Activated CD4-positive, alpha-beta T cell treated with anti-CD3 and anti-CD28 coated beads for 4 hours (primary cell): ENCODE measurements around the gene LRRC63.
"Not testable (repeated sequence)": the region's sequence is repeated elsewhere in the genome, so short reads cannot be mapped to it uniquely, and the experiment has no call there.

ENCODE experiments used
- DNase-seq, 2 donors: peaks; one replicate each; pipeline ENCODE4 v3.0.0-alpha.2; 2020

The LRRC63 gene

DNA sequence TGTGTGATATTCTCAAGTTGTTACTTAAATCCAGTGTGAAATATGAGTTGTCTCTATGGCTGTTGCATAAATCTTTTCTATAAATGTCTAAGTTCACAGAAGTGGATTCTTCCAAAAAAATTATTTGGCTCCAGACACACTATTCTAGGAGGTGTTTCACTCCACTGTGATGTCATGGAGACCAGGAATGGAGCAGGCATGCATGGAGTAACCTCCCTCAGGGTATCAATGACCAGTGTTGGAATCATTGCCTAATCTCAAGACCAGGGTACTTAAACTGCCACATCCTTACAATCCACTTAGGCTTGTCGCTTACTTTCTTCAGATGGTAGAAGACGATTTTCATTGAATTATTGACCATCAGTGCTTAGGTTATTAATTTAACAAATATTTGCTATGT, 55.4 kb downstream of the LRRC63 start:
- DNase-seq, result no peak

- DNase-seq, result no peak
Measured at GRCh38 chr13:46270416-46270815, 58.7 kb downstream of the LRRC63 start.

GRCh38 chr13:46274094-46274698, 62.5 kb downstream of the LRRC63 start:
- no peak for DNase-seq

- no peak for DNase-seq
Measured at GRCh38 chr13:46278474-46278873, 66.7 kb downstream of the LRRC63 start.

DNA sequence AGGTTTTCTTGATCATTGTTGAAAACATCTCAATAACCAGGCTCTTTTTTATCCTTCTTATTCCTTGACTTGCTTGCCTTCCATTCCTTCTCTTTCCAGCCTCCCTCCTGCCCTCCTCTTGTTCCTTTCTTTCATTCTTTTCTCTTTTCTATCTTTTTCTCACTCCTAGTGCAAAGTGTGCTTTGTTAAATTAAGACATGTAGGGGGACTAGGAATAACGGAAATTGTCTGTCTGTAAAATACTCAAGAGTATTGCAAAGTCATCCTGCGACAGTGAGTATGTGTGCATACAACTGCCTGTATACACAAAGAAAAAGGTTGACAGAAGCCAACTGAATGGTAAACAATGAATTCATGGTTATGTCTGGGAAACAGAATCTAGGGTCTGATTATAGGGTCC, 70.1 kb downstream of the LRRC63 start:
- DNase-seq, result no peak

- DNase-seq, result not testable (repeated sequence)
Measured at GRCh38 chr13:46283912-46284824, 72.4 kb downstream of the LRRC63 start.

GRCh38 chr13:46286972-46287371, 75.2 kb downstream of the LRRC63 start:
- no peak for DNase-seq

DNA sequence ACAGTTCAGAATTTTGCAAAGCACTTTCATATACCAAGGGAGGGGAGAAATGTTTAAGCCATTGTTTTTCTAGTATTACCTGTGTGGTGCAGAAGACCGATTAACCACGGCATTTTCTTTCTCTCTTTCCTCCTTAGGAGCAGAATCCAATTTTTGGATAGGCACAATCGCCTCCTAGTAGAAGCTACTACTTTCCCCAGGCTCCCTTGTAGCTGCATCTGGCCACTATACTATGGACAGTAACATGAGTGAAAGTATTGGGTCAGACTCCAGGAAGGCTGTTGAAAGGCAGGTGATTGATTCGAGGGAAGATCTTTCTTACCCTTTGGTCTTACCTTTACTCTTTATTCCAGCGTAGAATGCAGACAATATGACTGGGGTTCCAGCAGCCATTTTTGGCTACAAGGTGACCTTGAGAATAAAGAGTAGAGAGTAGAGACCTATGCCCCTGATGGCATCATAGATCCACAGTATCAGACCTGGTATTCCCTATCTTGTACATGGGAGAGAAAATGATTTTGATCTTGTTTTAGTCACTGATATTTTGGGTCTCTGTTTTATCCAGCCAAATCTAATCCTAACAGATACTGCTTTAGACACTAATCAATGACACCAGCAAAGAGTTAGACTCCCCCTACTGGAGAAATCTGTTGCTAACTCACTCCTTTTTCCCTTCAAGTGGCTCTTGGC, 77.0 kb downstream of the LRRC63 start:
- peak; percentile 9 to 31 for DNase-seq

DNA sequence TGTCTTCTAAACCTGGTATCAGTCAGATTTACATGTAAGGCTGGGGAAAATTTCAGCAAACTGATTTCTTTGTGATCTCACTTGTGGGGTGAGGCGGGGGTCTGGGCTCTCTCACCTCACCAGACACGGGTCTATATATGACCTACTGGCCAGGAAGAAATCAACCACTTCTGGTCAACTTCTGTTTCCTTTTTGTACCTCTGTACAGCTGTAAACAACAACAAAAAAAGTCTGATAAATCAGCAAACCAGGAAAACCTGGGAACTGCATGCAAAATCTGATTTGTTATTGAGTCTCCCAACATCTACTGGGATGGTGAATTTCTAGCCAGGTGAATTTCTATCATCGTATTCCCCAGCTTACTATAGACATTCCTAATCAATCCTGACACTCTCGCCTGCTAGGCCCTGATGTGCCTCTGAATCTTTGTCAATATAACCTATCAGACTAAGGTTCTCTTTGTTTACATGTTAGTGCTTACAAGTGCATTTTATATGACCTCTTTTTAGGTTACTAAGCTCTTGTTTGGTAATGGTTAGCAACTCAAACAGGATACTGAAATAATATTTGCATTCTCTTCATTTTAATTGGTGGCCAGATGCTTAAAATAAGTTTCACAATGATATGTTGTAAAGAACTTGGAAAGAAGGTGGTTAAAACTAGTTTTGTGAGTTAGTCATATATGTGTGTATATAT, 77.7 kb downstream of the LRRC63 start:
- no peak for DNase-seq

GRCh38 chr13:46290434-46290833, 78.7 kb downstream of the LRRC63 start:
- DNase-seq, result no peak

GRCh38 chr13:46293436-46293835, 81.7 kb downstream of the LRRC63 start:
- no peak for DNase-seq

DNA sequence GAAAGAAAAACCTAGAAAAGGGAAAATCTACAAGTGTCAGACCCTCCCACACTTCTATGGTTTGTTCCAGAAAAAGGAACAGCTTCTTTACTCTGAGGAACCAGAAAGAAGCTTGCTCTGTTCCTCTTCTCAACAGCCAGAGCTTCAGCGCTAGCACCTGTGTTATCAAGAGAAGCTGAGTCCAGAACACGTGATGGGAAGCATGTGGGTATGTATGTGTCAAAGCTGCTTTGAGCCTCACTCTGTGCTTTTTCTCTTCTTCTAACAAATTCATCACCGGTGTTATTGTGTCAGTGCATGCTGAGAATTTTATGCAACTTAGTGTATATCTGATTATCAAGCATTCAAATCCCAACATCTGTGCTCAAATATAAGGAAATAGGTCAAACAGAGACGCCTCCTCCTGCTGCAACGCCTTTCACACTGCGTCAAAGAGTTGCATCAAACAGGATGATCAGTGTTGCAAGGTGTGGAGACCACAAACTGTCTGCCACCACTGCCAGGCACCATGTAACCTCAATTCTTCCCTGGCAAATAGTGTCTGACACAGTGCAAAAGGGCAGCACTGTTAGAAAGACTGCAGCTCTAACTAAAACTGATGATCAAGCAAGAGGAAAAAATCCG, 83.9 kb downstream of the LRRC63 start:
- peak; percentile 36 to 39 for DNase-seq

DNA sequence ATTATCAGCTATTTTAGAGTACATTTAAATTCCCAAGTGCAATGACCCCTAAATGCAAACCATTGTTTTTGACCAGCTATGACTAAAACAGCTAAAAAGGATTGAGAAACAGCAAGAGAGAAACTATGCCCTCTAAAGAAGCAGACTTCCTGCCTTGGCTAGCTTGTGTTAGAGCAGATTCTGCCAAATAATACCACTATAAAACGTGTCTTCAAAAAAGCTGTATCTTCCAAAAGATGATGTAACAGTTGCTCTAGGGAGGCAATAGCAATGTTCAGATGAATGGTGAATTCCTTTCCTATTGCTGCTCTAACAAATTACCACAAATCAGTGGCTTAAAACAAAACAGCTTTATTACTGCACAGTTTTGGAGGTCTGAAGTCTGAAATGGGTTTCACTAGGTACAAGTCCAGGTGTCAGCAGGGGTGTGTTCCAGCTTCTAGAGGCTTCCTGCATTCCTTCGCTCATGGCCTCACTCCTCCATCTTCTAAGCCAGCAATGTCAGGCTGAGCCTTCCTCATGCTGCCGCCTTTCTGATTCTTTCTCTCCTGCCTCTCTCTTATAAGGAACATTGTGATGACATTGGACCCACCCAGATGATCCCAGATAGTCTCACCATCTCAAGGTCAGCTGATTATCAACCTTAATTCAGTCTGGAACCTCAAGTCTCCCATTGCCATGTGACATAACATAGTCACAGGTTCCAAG, 84.5 kb downstream of the LRRC63 start:
- DNase-seq, result no peak

GRCh38 chr13:46296921-46297320, 85.2 kb downstream of the LRRC63 start:
- no peak for DNase-seq

DNA sequence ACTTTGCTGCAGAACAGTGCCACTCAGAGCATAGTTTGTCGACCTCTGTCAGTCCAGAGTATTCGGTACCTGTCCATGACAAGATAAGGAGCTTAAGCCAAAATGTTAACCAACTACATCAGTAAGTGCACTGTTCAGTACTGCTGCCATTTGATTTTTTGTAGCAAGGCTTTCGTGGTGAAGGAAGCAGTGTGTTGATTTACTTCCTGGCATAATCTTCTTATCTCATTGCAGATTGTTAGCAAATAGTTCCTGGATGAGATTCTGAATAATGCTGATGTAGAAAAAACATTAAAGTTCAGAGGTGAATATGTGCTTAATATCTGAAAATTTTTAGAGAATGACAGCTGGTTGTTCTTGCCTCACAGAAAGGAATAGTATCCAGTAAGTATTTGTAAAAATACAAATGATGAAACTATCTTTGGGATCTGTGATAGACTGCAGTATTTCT, 85.7 kb downstream of the LRRC63 start:
- DNase-seq, result no peak

DNA sequence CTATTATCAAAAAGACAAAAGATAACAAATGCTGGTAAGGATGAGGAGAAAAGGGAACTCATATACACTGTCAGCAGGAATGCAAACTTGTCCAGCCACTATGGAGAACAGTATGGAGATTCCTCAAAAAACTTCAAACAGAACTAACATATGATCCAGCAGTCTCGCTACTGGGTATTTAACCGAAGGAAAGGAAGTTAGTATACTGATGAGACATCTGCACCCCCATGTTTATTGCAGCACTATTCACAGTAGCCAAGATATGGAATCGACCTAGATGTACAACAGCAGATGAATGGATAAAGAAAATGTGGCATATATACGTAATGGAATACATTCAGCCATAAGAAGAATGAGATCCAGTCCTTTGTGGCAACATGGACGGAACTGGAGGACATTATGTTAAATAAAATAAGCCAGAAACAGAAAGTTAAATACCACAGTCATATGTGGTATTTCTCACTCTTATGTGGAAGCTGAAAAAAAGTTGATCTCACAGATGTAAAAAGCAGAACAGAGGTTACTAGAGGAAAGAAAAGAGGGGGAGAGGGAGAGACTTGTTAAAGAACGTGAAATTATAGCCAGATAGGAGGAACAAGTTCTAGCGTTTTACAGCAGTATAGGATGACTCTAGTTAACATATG, 92.1 kb downstream of the LRRC63 start:
- DNase-seq, result no peak

DNA sequence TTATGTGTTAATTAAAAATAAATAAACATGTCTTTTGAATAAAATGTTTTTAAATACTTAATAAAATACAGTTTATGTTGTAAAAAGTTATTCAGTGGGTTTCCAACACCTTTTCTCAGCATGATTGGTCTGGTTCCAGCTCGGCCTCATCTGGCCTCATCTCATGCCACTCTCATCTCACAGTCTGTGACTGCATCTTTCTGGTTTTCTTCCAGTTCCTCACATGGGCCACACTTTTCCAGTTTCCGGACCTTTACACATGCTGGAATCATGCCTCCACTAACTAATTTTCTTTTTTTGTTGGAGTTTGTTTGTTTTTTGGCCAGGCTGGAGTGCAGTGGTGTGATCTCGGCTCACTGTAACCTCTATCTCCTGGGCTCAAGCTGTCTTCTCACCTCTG, 92.8 kb downstream of the LRRC63 start:
- DNase-seq, result no peak

GRCh38 chr13:46307554-46307953, 95.8 kb downstream of the LRRC63 start:
- DNase-seq, result no peak

GRCh38 chr13:46310066-46310465, 98.3 kb downstream of the LRRC63 start:
- DNase-seq, result no peak

DNA sequence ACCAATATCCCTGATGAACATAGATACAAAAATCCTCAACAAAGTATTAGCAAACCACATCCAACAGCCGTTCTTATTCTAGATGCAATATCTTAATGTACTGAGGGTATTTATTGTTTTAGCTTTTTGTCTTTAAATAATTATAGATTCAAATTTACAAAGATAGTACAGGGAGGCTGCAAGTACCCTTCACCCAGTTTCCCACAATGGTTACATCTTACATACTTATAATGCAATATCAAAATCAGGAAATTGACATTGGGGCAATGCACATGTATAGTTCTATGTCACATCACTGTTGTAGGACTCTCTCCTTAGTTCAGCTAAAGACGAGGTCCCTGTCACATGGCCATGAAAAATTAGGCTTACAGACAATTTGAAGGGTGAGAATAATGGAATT, 99.5 kb downstream of the LRRC63 start:
- no peak for DNase-seq

- no peak for DNase-seq
Measured at GRCh38 chr13:46313024-46313423, 101.3 kb downstream of the LRRC63 start.
